ENCODE measurements around the gene NCAPD2. TPM values are rescaled to one million over a fixed set of nuclear protein-coding genes. Genes with fewer than 3 reads are reported as not detected.

Gene NCAPD2
- total RNA-seq, 3 donors from 2014 or later (not counting 1 experiment from before 2014, with no cell fraction given), result 38.8 to 53.1 (median 44.1) TPM

GRCh38 chr12:6462234-6462995, 31.5 kb upstream of the NCAPD2 start:
- Mint-ChIP-seq H3K9me3 (no peaks in the 10 kb centered on the region), H3K27me3 (ENCODE audit: low read depth in 2 of 2) (no peaks in the 10 kb centered on the region), H3K4me3 (peak overlapping the region; percentile 75), H3K4me1 (peaks cover 57 to 80% of the 10 kb centered on the region in 2 donors), H3K36me3 (peaks cover 19% of the 10 kb centered on the region), H3K27ac (peak overlapping the region; percentile 95 to 97)
- Histone ChIP-seq H3K4me3 (ENCODE audit: low read length) (no peak overlapping the region), H3K4me1 (ENCODE audit: control insufficient read depth, insufficient read depth, low read length) (peaks cover 57% of the 10 kb centered on the region), H3K9me3 (ENCODE audit: control insufficient read depth, insufficient read depth, low read length) (no peaks in the 10 kb centered on the region), H3K27ac (ENCODE audit: low read length) (peak overlapping the region; percentile 88), H3K27me3 (ENCODE audit: control insufficient read depth, insufficient read depth, low read length) (no peaks in the 10 kb centered on the region), H3K36me3 (ENCODE audit: control insufficient read depth, insufficient read depth, low read length) (peaks cover 66% of the 10 kb centered on the region)
- DNase-seq (peak in 1 of 2 donors; percentile 79), ATAC-seq (peak; percentile 26 to 37 (median 27))
- intact Hi-C loops (cut with micrococcal nuclease), result loop anchor here (1.0 to 5.0 kb wide), 3 partner anchors 10 to 145 kb away; partner anchors contain the start of genes CHD4 and TAPBPL
- 71% methylated on average over 14 of the region's 14 CpGs for WGBS (ENCODE audit: insufficient coverage)
- no peak for TF ChIP-seq CTCF (IDR thresholded peaks at IDR 0.05)

- Histone ChIP-seq H3K27me3 (ENCODE audit: control insufficient read depth, insufficient read depth, low read length) (no peaks in the 10 kb centered on the region), H3K36me3 (ENCODE audit: control insufficient read depth, insufficient read depth, low read length) (peaks cover 60% of the 10 kb centered on the region), H3K9me3 (ENCODE audit: control insufficient read depth, insufficient read depth, low read length) (no peaks in the 10 kb centered on the region), H3K27ac (ENCODE audit: low read length) (peak overlapping the region; percentile 88), H3K4me1 (ENCODE audit: control insufficient read depth, insufficient read depth, low read length) (peaks cover 57% of the 10 kb centered on the region), H3K4me3 (ENCODE audit: low read length) (no peak overlapping the region)
- 47% methylated on average over 6 of the region's 7 CpGs for WGBS (ENCODE audit: insufficient coverage)
- H3K27ac Mint-ChIP-seq, result peak overlapping the region; percentile 95 to 97
- H3K36me3 Mint-ChIP-seq, result peaks cover 19% of the 10 kb centered on the region
- peaks cover 61 to 87% of the 10 kb centered on the region in 2 donors for H3K4me1 Mint-ChIP-seq
- H3K27me3 Mint-ChIP-seq (ENCODE audit: low read depth in 2 of 2), result no peaks in the 10 kb centered on the region
- TF ChIP-seq CTCF (IDR thresholded peaks at IDR 0.05), result no peak
- H3K4me3 Mint-ChIP-seq, result peak overlapping the region; percentile 80
- DNase-seq (peak in 1 of 2 donors; percentile 62), ATAC-seq (peak in 1 of 3 donors; percentile 19)
- no peaks in the 10 kb centered on the region for H3K9me3 Mint-ChIP-seq
- intact Hi-C loops (cut with micrococcal nuclease), result loop anchor here (2.0 to 5.0 kb wide), 2 partner anchors 126 to 144 kb away; partner anchors contain the start of gene CHD4
Observed at GRCh38 chr12:6463216-6463615, 30.7 kb upstream of the NCAPD2 start.

GRCh38 chr12:6463858-6464257, 30.0 kb upstream of the NCAPD2 start:
- Histone ChIP-seq H3K9me3 (ENCODE audit: control insufficient read depth, insufficient read depth, low read length) (no peaks in the 10 kb centered on the region), H3K36me3 (ENCODE audit: control insufficient read depth, insufficient read depth, low read length) (peaks cover 57% of the 10 kb centered on the region), H3K27ac (ENCODE audit: low read length) (peak overlapping the region; percentile 88), H3K4me1 (ENCODE audit: control insufficient read depth, insufficient read depth, low read length) (peaks cover 61% of the 10 kb centered on the region), H3K27me3 (ENCODE audit: control insufficient read depth, insufficient read depth, low read length) (no peaks in the 10 kb centered on the region), H3K4me3 (ENCODE audit: low read length) (no peak overlapping the region)
- H3K27ac Mint-ChIP-seq, result peak overlapping the region; percentile 95 to 97
- H3K9me3 Mint-ChIP-seq, result no peaks in the 10 kb centered on the region
- WGBS (ENCODE audit: insufficient coverage), result 88% methylated on average over 6 of the region's 6 CpGs
- ATAC-seq (no peak), DNase-seq (no peak)
- H3K4me1 Mint-ChIP-seq, result peaks cover 68 to 87% of the 10 kb centered on the region in 2 donors
- peaks cover 13% of the 10 kb centered on the region for H3K36me3 Mint-ChIP-seq
- no peak for TF ChIP-seq CTCF (IDR thresholded peaks at IDR 0.05)
- no peaks in the 10 kb centered on the region for H3K27me3 Mint-ChIP-seq (ENCODE audit: low read depth in 2 of 2)
- intact Hi-C loops (cut with micrococcal nuclease), result loop anchor here (2.0 to 5.0 kb wide), 2 partner anchors 127 to 143 kb away; partner anchors contain the start of gene CHD4
- peak overlapping the region; percentile 80 for H3K4me3 Mint-ChIP-seq
